Calu3 (cell line): ENCODE data around the gene ZNF320. TPM values are rescaled to one million over a fixed set of nuclear protein-coding genes. Genes with fewer than 3 reads are reported as not detected.
"Not testable (repeated sequence)": the region's sequence is repeated elsewhere in the genome, so short reads cannot be mapped to it uniquely, and the experiment has no call there.

Source experiments
- Bru-seq: library from RNA; stranded (reverse); fragments of 400-500 nt; gene quantifications from one replicate; lab custom pipeline; 2021; lab: Mats Ljungman, UMichigan
- BruChase-seq, 2 experiments: library from RNA; stranded (reverse); fragments of 400-500 nt; gene quantifications; one replicate each; lab custom pipeline; 2021; lab: Mats Ljungman, UMichigan
- BruUV-seq: library from RNA; stranded (reverse); fragments of 400-500 nt; replicated peaks from 2 replicates; lab custom pipeline; 2021; lab: Mats Ljungman, UMichigan
- CTCF ChIA-PET: fragments of 300-600 bp; sonication (Branson Sonifier 250); formaldehyde crosslinking; loops from one replicate; lab custom pipeline; 2022; ENCODE audit warnings: antibody characterized with exemption; lab: Charles Lee
- DNase-seq: peaks from one replicate; pipeline ENCODE4 v3.0.0; 2022
- H3K27ac Mint-ChIP-seq: one replicate; pipeline ENCODE4 v1.8.0; 2022; ENCODE audit warnings: mixed read lengths; ENCODE audit not compliant: unreplicated experiment
- H3K27me3 Mint-ChIP-seq: one replicate; pipeline ENCODE4 v1.8.0; 2022; ENCODE audit warnings: mixed read lengths; ENCODE audit not compliant: unreplicated experiment
- H3K36me3 Mint-ChIP-seq: one replicate; pipeline ENCODE4 v1.8.0; 2022; ENCODE audit warnings: mild to moderate bottlenecking, moderate library complexity, mixed read lengths; ENCODE audit not compliant: insufficient read depth, unreplicated experiment
- H3K4me1 Mint-ChIP-seq: one replicate; pipeline ENCODE4 v1.8.0; 2022; ENCODE audit warnings: mild to moderate bottlenecking, low read depth, mixed read lengths; ENCODE audit not compliant: unreplicated experiment
- H3K4me3 Mint-ChIP-seq: one replicate; pipeline ENCODE4 v1.8.0; 2022; ENCODE audit warnings: mild to moderate bottlenecking, low read depth, moderate library complexity, mixed read lengths; ENCODE audit not compliant: unreplicated experiment
- H3K9me3 Mint-ChIP-seq: one replicate; pipeline ENCODE4 v1.8.0; 2022; ENCODE audit warnings: low read depth, mixed read lengths; ENCODE audit not compliant: unreplicated experiment
- CTCF ChIP-seq: fragments of 200-600 bp; IDR thresholded peaks from one replicate; pipeline ENCODE4 v1.8.0; 2022; ENCODE audit warnings: antibody characterized with exemption; ENCODE audit not compliant: unreplicated experiment
- intact Hi-C: fragments of 100-400 bp; cut with micrococcal nuclease; formaldehyde crosslinking; loops from one replicate; pipeline ENCODE4 v1.10.0; 2022; ENCODE audit not compliant: unreplicated experiment
- long read RNA-seq: library from polyadenylated mRNA; stranded (forward); transcript quantifications from one replicate; pipeline ENCODE4 v2.0.0, GENCODE V29; 2022
- total RNA-seq: library from RNA; stranded (reverse); gene quantifications from 2 replicates; pipeline ENCODE4 v1.2.3, GENCODE V29; 2022

ZNF320 gene
- 2.5 and 7.8 TPM in 2 replicates for total RNA-seq
- Bru-seq, nascent RNA: percentile 46 among the genes with signal in this experiment
- percentile 57 among the genes with signal in this experiment for BruChase-seq, experiment 1, labeled RNA remaining after a 6-hour chase
- BruChase-seq, experiment 2, labeled RNA remaining after a 2-hour chase: percentile 58 among the genes with signal in this experiment
- long read RNA-seq, partial matches to known transcripts: 0 of 2 reads
- long read RNA-seq, other reads (novel, unspliced or antisense): 2 of 2 reads

GRCh38 chr19:52897138-52897935 is at the start of gene ZNF320:
Gene ZNF320, minus strand, starts transcription at chr19:52897635. Its CDS starts 7,380 bp downstream, at chr19:52890255.
- H3K4me3 Mint-ChIP-seq: peak within 1 kb of the TSS; percentile 81
- CTCF ChIA-PET: interaction anchor here (0.6 kb wide), 2 partner anchors 51 to 224 kb away, joined by 3 to 9 read pairs; no protein-coding TSS in a partner anchor
- peaks cover 30% of the 10 kb centered on the region for H3K36me3 Mint-ChIP-seq
- H3K9me3 Mint-ChIP-seq: peaks cover 14% of the 10 kb centered on the region
- no peaks in the 10 kb centered on the region for H3K27me3 Mint-ChIP-seq
- TF ChIP-seq CTCF: no peak
- no peaks in the 10 kb centered on the region for H3K4me1 Mint-ChIP-seq
- intact Hi-C loops: no loop called here
- TSS peak; percentile 60 for BruUV-seq
- H3K27ac Mint-ChIP-seq: peak within 1 kb of the TSS; percentile 42
- peak; percentile 82 for DNase-seq

DNA sequence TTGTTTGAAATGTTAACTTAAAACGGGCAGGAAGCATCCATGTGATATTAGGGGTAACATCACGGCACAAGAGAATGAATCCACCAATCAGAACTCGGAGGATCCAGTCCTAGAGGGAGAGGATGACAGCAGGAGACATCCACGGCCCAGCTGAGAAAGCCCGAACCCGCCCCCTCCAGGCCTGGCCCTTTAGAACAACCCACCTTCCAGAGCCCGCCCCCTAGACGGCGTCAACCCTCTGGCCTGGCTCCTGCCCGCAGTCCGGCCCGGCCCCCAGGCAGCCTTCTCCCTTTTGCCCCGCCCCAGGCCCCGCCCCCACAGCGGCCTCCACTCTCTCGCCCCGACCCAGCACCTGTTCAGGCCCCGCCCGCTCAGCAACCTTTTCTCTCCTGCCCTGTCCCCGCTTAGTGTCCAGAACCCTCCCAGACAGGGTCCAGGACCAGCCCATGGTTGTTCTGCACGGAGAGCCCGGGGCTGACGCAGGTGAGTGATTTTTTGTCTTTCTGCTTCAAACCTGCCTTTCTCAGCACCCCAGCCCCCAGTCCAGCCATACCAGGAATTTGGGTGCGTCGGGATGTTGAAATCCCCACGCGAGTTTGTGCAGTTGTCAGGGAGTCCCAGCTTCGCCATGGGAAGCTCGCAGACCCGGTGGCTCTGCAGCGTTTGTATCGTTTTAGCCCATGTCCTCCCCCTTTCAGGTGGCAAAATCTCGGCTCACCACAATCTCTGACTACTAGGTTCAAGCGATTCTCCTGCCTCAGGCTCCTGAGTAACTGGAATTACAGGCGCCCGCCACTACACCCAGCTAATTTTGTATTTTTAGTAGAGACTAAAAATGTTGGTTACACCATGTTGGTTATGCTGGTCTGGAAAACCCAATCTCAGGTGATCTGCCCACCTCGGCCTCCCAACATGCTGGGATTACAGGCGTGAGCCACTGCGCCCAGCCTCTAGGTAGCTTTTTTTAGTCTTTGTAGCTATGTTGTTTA is 49.2 kb upstream of the ZNF320 start:
- intact Hi-C loops: loop anchor here (10.0 kb wide), 2 partner anchors 212 to 248 kb away; partner anchors contain the start of genes ZNF611 and ZNF665
- H3K9me3 Mint-ChIP-seq: peaks cover 15% of the 10 kb centered on the region
- no peaks in the 10 kb centered on the region for H3K27me3 Mint-ChIP-seq
- H3K36me3 Mint-ChIP-seq: peaks cover 67% of the 10 kb centered on the region
- DNase-seq: no peak
- H3K4me3 Mint-ChIP-seq: no peak overlapping the region
- no peak for TF ChIP-seq CTCF
- no TSS peak for BruUV-seq
- peak overlapping the region; percentile 90 for H3K27ac Mint-ChIP-seq
- H3K4me1 Mint-ChIP-seq: peaks cover 16% of the 10 kb centered on the region
- CTCF ChIA-PET: no interaction called here

GRCh38 chr19:52945652-52946321 is 48.4 kb upstream of the ZNF320 start:
- peak overlapping the region; percentile 90 for H3K27ac Mint-ChIP-seq
- H3K4me1 Mint-ChIP-seq: peaks cover 24% of the 10 kb centered on the region
- intact Hi-C loops: loop anchor here (2.0 to 10.0 kb wide), 3 partner anchors 23 to 249 kb away; partner anchors contain the start of genes ZNF611, ZNF665 and ZNF888
- H3K9me3 Mint-ChIP-seq: peaks cover 13% of the 10 kb centered on the region
- H3K4me3 Mint-ChIP-seq: no peak overlapping the region
- peaks cover 70% of the 10 kb centered on the region for H3K36me3 Mint-ChIP-seq
- CTCF ChIA-PET: no interaction called here
- BruUV-seq: no TSS peak
- TF ChIP-seq CTCF: no peak
- no peaks in the 10 kb centered on the region for H3K27me3 Mint-ChIP-seq
- DNase-seq: no peak

DNA sequence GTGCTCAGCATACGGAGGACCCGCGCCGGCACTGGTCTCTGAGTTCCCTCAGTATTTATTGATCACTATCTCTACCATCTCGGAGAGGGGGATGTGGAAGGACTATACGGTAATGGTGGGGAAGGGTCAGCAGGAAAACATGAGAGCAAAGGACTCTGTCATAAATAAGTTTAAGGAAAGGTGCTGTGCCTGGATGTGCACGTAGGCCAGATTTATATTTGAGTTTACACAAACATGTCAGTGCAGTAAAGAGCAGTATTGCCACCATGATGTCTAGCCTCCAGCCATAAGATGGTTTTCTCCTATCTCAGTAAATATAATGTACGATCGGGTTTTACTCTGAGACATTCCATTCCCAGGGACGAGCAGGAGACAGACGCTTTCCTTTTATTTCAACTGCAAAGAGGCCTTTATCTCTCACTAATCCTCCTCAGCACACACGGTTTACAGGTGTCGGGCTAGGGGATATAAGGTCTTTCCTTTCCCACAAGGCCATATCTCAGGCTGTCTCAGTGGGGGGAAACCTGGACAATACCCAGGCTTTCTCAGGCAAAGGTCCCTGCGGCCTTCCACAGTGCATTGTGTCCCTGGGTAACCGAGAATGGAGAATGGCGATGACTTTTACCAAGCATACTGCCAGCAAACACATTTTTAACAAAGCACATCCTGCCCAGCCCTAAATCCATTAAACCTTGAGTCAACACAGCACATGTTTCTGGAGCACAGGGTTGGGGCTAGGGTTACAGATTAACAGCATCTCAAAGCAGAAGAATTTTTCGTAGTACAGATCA is 47.5 kb upstream of the ZNF320 start:
- BruUV-seq: not testable (repeated sequence)

More for the DNA sequence above, 47.5 kb upstream of the ZNF320 start:
- peaks cover 24% of the 10 kb centered on the region for H3K4me1 Mint-ChIP-seq
- H3K4me3 Mint-ChIP-seq: peak overlapping the region; percentile 27
- peak overlapping the region; percentile 90 for H3K27ac Mint-ChIP-seq
- H3K27me3 Mint-ChIP-seq, CTCF ChIA-PET, H3K9me3 Mint-ChIP-seq: not testable (repeated sequence)
- intact Hi-C loops: loop anchor here (2.0 to 10.0 kb wide), 4 partner anchors 22 to 250 kb away; partner anchors contain the start of genes ZNF600, ZNF611, ZNF665 and ZNF888
- DNase-seq: peak; percentile 70
- H3K36me3 Mint-ChIP-seq: peaks cover 61% of the 10 kb centered on the region
